Right ventricle myocardium superior (tissue), 1 donor: Measurements from ENCODE around the gene TBCK. TPM values are rescaled to one million over a fixed set of nuclear protein-coding genes. Genes with fewer than 3 reads are reported as not detected.

Experiments
- total RNA-seq: library from RNA; stranded (reverse); fragmentation: NEBNext Ultra II Directional; extraction: Animal tissue kit (Norgen Biotek cat#: 25700); gene quantifications from one replicate; pipeline ENCODE4 v1.2.1, GENCODE V29; 2021
- donor health status: DM: no; HTN: yes; CAD: no; lungs with severe emphysema.

Gene TBCK
- total RNA-seq, 1 donor from 2014 or later: 17.0 TPM

Other genes starting within 250 kb of the TBCK start
- gene AIMP1, start 341 bp upstream of the TBCK start, total RNA-seq: 37.9 TPM
- gene GIMD1, start 52.6 kb upstream of the TBCK start, total RNA-seq: not detected